ENCODE results near the gene FLT3LG.

DNA sequence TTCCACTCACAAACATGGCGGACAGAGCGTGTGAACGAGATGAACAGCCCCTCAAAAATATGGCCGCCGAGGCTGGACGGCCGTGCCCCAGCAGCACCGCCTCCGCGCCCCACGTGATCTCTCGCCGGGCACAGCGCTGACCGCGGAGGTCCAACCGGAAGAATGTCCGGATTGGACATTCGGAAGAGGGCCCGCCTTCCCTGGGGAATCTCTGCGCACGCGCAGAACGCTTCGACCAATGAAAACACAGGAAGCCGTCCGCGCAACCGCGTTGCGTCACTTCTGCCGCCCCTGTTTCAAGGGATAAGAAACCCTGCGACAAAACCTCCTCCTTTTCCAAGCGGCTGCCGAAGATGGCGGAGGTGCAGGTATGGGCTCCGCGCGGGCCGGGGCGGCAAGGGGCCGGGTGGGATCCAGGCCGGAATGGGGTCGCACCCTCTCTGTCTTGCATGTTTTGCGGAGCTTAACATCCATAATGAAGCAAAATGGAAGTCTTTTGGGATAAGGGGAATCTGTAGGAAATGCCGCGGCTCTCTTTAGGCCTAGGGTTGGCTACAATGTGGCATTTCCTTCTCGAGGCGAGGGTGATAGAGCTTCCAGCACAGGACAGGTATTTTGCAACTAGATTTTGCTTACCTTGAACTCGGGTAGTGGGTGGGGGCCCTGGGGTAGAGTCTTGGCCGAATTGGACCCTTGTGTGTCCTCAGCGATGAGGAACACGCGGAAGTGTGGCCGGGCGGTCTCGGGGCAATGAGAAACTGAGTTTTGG is 13.4 kb downstream of the FLT3LG start, which contains the start of gene RPL13A:
- TF ChIP-seq, protein P1, sequence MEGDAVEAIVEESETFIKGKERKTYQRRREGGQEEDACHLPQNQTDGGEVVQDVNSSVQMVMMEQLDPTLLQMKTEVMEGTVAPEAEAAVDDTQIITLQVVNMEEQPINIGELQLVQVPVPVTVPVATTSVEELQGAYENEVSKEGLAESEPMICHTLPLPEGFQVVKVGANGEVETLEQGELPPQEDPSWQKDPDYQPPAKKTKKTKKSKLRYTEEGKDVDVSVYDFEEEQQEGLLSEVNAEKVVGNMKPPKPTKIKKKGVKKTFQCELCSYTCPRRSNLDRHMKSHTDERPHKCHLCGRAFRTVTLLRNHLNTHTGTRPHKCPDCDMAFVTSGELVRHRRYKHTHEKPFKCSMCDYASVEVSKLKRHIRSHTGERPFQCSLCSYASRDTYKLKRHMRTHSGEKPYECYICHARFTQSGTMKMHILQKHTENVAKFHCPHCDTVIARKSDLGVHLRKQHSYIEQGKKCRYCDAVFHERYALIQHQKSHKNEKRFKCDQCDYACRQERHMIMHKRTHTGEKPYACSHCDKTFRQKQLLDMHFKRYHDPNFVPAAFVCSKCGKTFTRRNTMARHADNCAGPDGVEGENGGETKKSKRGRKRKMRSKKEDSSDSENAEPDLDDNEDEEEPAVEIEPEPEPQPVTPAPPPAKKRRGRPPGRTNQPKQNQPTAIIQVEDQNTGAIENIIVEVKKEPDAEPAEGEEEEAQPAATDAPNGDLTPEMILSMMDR (conservative IDR thresholded peaks at IDR 0.05 in 1 of 2, IDR thresholded peaks at IDR 0.05 in 1 of 2; ENCODE audit: extremely low read depth in 1 of 2, insufficient read depth in 1 of 2, low read depth in 1 of 2, low read length in 2 of 2) = no peak
- TF ChIP-seq EZH2 (IDR thresholded peaks at IDR 0.05; ENCODE audit: borderline replicate concordance, low read length) = no peak

All from mammary epithelial cell (primary cell).